HEK293 (cell line): Measurements from ENCODE around the gene SARS2.

ENCODE experiments used
- CTCF ChIA-PET: fragments of 350-600 bp; formaldehyde crosslinking; extraction: SDS; loops from one replicate; lab custom pipeline; 2021; ENCODE audit warnings: antibody characterized with exemption; lab: Yijun Ruan, JAX
- POLR2A ChIA-PET: fragments of 300-600 bp; formaldehyde crosslinking; extraction: SDS; loops from one replicate; lab custom pipeline; 2020; ENCODE audit warnings: antibody characterized with exemption, inconsistent platforms; lab: Yijun Ruan, JAX
- H3K27ac ChIP-seq: fragments of 200-500 bp; sonication (Bioruptor generic); 2 replicates; pipeline ENCODE4 v1.5.1; 2014; ENCODE audit warnings: low read depth, low read length, control low read depth, inconsistent platforms; ENCODE audit errors: extremely low read depth
- H3K36me3 ChIP-seq, 2 experiments: fragments of 200-500 bp in 1 of 2; sonication (Bioruptor generic) in 1 of 2; 1 replicate in 1 of 2; 2 replicates in 1 of 2; pipeline ENCODE4 v1.5.1; 2014 to 2017; ENCODE audit warnings: inconsistent platforms in 2 of 2, low read length in 2 of 2; ENCODE audit not compliant: control insufficient read depth in 2 of 2, insufficient read depth in 1 of 2
- H3K4me1 ChIP-seq: fragments of 200-500 bp; sonication (Bioruptor generic); 2 replicates; pipeline ENCODE4 v1.5.1; 2014; ENCODE audit warnings: mild to moderate bottlenecking, low read length, inconsistent platforms; ENCODE audit not compliant: control insufficient read depth, insufficient read depth
- H3K4me3 ChIP-seq: 2 replicates; pipeline ENCODE4 v1.5.1; 2011; ENCODE audit warnings: low read depth, mild to moderate bottlenecking, control low read depth, low read length, moderate library complexity
- H3K9me3 ChIP-seq: fragments of 200-500 bp; sonication (Bioruptor generic); 2 replicates; pipeline ENCODE4 v1.5.1; 2014; ENCODE audit warnings: low read depth, low read length, inconsistent platforms; ENCODE audit not compliant: control insufficient read depth, insufficient read depth
- GFI1B ChIP-seq: fragments of 450-650 bp; formaldehyde crosslinking; IDR thresholded peaks from 2 replicates; pipeline ENCODE4 v1.5.1; 2016; ENCODE audit warnings: missing biosample characterization, missing genetic modification characterization
- GLIS1 ChIP-seq: fragments of 450-650 bp; formaldehyde crosslinking; IDR thresholded peaks from 2 replicates; pipeline ENCODE4 v1.5.1; 2016; ENCODE audit warnings: missing biosample characterization, missing genetic modification characterization
- GLIS2 ChIP-seq: fragments of 450-650 bp; formaldehyde crosslinking; IDR thresholded peaks from 2 replicates; pipeline ENCODE4 v1.5.1; 2016; ENCODE audit warnings: missing biosample characterization, missing genetic modification characterization
- HOXA7 ChIP-seq: sonication (generic); formaldehyde crosslinking; IDR thresholded peaks from 2 replicates; pipeline ENCODE4 v1.8.1; 2022; ENCODE audit warnings: missing genetic modification reagents, borderline replicate concordance
- MEIS1 ChIP-seq: sonication (generic); formaldehyde crosslinking; IDR thresholded peaks from 2 replicates; pipeline ENCODE4 v1.8.1; 2022; ENCODE audit warnings: missing genetic modification reagents, mild to moderate bottlenecking, borderline replicate concordance
- ZFP41 ChIP-seq: fragments of 450-650 bp; formaldehyde crosslinking; IDR thresholded peaks from 2 replicates; pipeline ENCODE4 v1.5.1; 2016; ENCODE audit warnings: missing biosample characterization, missing genetic modification characterization, borderline replicate concordance
- ZNF121 ChIP-seq: fragments of 450-650 bp; formaldehyde crosslinking; IDR thresholded peaks from 2 replicates; pipeline ENCODE4 v1.5.1; 2016; ENCODE audit warnings: missing biosample characterization, missing genetic modification characterization
- ZNF138 ChIP-seq: fragments of 450-650 bp; formaldehyde crosslinking; IDR thresholded peaks from 2 replicates; pipeline ENCODE4 v1.5.1; 2016; ENCODE audit warnings: missing biosample characterization, missing genetic modification characterization, borderline replicate concordance
- ZNF335 ChIP-seq: fragments of 450-650 bp; formaldehyde crosslinking; conservative IDR thresholded peaks from 2 replicates; pipeline ENCODE4 v1.5.1; 2016; ENCODE audit warnings: missing biosample characterization, missing genetic modification characterization
- ZNF394 ChIP-seq: fragments of 450-650 bp; formaldehyde crosslinking; IDR thresholded peaks from 2 replicates; pipeline ENCODE4 v1.5.1; 2016; ENCODE audit warnings: missing biosample characterization, missing genetic modification characterization, mild to moderate bottlenecking, moderate library complexity, borderline replicate concordance
- ZNF433 ChIP-seq: fragments of 450-650 bp; formaldehyde crosslinking; IDR thresholded peaks from 2 replicates; pipeline ENCODE4 v1.5.1; 2016; ENCODE audit warnings: missing biosample characterization, missing genetic modification characterization, low read depth
- ZNF514 ChIP-seq: fragments of 450-650 bp; formaldehyde crosslinking; IDR thresholded peaks from 2 replicates; pipeline ENCODE4 v1.5.1; 2016; ENCODE audit warnings: missing biosample characterization, missing genetic modification characterization
- ZNF560 ChIP-seq: fragments of 450-650 bp; formaldehyde crosslinking; IDR thresholded peaks from 2 replicates; pipeline ENCODE4 v1.5.1; 2017; ENCODE audit warnings: missing biosample characterization, missing genetic modification characterization, borderline replicate concordance
- ZNF600 ChIP-seq: fragments of 450-650 bp; formaldehyde crosslinking; IDR thresholded peaks from 2 replicates; pipeline ENCODE4 v1.5.1; 2016; ENCODE audit warnings: missing biosample characterization, missing genetic modification characterization
- ZNF660 ChIP-seq: fragments of 450-650 bp; IDR thresholded peaks from 2 replicates; pipeline ENCODE4 v1.5.1; 2018; ENCODE audit warnings: missing biosample characterization, mild to moderate bottlenecking, missing genetic modification characterization
- ZSCAN16 ChIP-seq: fragments of 450-650 bp; formaldehyde crosslinking; IDR thresholded peaks from 2 replicates; pipeline ENCODE4 v1.5.1; 2016; ENCODE audit warnings: missing biosample characterization, missing genetic modification characterization
- TF ChIP-seq, protein P1 (sequence below): fragments of 450-650 bp; formaldehyde crosslinking; IDR thresholded peaks from 2 replicates; pipeline ENCODE4 v1.5.1; 2016; ENCODE audit warnings: missing biosample characterization, missing genetic modification characterization, borderline replicate concordance
- TF ChIP-seq, protein P2 (sequence below): fragments of 450-650 bp; IDR thresholded peaks from 2 replicates; pipeline ENCODE4 v1.5.1; 2018; ENCODE audit warnings: missing biosample characterization, missing genetic modification characterization
- TF ChIP-seq, protein P3 (sequence below): fragments of 450-650 bp; formaldehyde crosslinking; IDR thresholded peaks from 2 replicates; pipeline ENCODE4 v1.5.1; 2016; ENCODE audit warnings: missing biosample characterization, missing genetic modification characterization
- TF ChIP-seq, protein P4 (sequence below): fragments of 450-650 bp; formaldehyde crosslinking; IDR thresholded peaks from 2 replicates; pipeline ENCODE4 v1.5.1; 2017; ENCODE audit warnings: missing biosample characterization, missing genetic modification characterization
- TF ChIP-seq, protein P5 (sequence below): fragments of 450-650 bp; formaldehyde crosslinking; IDR thresholded peaks from 2 replicates; pipeline ENCODE4 v1.5.1; 2017; ENCODE audit warnings: missing biosample characterization, missing genetic modification characterization
- TF ChIP-seq, protein P6 (sequence below): fragments of 450-650 bp; formaldehyde crosslinking; IDR thresholded peaks from 2 replicates; pipeline ENCODE4 v1.5.1; 2016; ENCODE audit warnings: missing biosample characterization, missing genetic modification characterization, low read depth

Gene SARS2

DNA sequence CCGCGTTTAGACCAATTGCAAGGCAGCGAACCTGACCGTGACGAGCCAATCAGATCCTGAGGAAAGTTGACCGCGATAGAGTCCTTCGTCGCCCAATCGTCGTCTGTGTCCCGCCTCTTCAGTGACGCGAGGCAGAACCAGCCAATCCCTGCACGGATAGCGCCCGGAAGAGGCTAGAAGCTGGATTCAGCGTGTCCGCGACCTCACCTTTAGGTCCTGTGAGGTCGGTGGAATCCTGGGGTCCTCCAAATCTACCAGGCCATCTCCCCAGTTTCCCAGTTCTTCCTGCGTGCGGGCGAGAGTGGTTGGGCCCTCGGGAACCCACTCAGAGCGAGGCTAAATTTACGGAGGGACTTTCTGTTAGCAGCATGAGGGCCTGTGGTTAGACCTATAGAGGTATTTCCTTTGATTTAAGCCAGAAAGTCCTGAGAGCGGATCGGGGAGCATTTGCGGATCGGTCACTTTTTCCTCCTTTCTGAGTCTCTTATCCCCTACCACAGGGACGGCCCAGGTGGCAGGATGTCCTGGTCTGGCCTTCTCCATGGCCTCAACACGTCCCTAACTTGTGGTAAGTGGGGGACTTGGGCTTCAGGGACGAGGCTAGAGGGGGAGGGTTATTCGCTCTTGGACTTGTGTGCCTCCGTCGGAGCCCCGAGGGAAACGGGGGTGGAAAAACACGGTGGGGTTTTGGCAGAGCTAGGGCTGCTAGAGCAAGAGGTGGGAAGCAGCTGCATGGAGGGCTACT lies 385 bp upstream of the SARS2 start, which contains the start of gene MRPS12 (continued):
- TF ChIP-seq ZNF433 (no peak), MEIS1 (no peak), ZNF138 (tag by site-specific recombination) (no peak), ZNF514 (tag by site-specific recombination) (no peak), GFI1B (tag by site-specific recombination) (no peak), ZSCAN16 (tag by site-specific recombination) (no peak), ZNF660 (peak; percentile 62), HOXA7 (CRISPR knock-in tag) (0 out of 2 replicates have a peak, but pooled peaks have one; percentile 59), ZNF394 (tag by site-specific recombination) (no peak), GLIS2 (tag by site-specific recombination) (0 out of 2 replicates have a peak, but pooled peaks have one; percentile 46)
- TF ChIP-seq, protein P1, sequence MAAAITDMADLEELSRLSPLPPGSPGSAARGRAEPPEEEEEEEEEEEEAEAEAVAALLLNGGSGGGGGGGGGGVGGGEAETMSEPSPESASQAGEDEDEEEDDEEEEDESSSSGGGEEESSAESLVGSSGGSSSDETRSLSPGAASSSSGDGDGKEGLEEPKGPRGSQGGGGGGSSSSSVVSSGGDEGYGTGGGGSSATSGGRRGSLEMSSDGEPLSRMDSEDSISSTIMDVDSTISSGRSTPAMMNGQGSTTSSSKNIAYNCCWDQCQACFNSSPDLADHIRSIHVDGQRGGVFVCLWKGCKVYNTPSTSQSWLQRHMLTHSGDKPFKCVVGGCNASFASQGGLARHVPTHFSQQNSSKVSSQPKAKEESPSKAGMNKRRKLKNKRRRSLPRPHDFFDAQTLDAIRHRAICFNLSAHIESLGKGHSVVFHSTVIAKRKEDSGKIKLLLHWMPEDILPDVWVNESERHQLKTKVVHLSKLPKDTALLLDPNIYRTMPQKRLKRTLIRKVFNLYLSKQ (tag by site-specific recombination): no peak
- TF ChIP-seq, protein P2, sequence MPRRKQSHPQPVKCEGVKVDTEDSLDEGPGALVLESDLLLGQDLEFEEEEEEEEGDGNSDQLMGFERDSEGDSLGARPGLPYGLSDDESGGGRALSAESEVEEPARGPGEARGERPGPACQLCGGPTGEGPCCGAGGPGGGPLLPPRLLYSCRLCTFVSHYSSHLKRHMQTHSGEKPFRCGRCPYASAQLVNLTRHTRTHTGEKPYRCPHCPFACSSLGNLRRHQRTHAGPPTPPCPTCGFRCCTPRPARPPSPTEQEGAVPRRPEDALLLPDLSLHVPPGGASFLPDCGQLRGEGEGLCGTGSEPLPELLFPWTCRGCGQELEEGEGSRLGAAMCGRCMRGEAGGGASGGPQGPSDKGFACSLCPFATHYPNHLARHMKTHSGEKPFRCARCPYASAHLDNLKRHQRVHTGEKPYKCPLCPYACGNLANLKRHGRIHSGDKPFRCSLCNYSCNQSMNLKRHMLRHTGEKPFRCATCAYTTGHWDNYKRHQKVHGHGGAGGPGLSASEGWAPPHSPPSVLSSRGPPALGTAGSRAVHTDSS: no peak
- TF ChIP-seq, protein P3, sequence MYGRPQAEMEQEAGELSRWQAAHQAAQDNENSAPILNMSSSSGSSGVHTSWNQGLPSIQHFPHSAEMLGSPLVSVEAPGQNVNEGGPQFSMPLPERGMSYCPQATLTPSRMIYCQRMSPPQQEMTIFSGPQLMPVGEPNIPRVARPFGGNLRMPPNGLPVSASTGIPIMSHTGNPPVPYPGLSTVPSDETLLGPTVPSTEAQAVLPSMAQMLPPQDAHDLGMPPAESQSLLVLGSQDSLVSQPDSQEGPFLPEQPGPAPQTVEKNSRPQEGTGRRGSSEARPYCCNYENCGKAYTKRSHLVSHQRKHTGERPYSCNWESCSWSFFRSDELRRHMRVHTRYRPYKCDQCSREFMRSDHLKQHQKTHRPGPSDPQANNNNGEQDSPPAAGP: no peak; the same call in 1 of the 2 replicates
- TF ChIP-seq, protein P4, sequence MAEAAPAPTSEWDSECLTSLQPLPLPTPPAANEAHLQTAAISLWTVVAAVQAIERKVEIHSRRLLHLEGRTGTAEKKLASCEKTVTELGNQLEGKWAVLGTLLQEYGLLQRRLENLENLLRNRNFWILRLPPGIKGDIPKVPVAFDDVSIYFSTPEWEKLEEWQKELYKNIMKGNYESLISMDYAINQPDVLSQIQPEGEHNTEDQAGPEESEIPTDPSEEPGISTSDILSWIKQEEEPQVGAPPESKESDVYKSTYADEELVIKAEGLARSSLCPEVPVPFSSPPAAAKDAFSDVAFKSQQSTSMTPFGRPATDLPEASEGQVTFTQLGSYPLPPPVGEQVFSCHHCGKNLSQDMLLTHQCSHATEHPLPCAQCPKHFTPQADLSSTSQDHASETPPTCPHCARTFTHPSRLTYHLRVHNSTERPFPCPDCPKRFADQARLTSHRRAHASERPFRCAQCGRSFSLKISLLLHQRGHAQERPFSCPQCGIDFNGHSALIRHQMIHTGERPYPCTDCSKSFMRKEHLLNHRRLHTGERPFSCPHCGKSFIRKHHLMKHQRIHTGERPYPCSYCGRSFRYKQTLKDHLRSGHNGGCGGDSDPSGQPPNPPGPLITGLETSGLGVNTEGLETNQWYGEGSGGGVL (tag by site-specific recombination): peak; percentile 40; the same call in 1 of the 2 replicates
- TF ChIP-seq, protein P5, sequence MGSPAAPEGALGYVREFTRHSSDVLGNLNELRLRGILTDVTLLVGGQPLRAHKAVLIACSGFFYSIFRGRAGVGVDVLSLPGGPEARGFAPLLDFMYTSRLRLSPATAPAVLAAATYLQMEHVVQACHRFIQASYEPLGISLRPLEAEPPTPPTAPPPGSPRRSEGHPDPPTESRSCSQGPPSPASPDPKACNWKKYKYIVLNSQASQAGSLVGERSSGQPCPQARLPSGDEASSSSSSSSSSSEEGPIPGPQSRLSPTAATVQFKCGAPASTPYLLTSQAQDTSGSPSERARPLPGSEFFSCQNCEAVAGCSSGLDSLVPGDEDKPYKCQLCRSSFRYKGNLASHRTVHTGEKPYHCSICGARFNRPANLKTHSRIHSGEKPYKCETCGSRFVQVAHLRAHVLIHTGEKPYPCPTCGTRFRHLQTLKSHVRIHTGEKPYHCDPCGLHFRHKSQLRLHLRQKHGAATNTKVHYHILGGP (tag by site-specific recombination): no peak

DNA sequence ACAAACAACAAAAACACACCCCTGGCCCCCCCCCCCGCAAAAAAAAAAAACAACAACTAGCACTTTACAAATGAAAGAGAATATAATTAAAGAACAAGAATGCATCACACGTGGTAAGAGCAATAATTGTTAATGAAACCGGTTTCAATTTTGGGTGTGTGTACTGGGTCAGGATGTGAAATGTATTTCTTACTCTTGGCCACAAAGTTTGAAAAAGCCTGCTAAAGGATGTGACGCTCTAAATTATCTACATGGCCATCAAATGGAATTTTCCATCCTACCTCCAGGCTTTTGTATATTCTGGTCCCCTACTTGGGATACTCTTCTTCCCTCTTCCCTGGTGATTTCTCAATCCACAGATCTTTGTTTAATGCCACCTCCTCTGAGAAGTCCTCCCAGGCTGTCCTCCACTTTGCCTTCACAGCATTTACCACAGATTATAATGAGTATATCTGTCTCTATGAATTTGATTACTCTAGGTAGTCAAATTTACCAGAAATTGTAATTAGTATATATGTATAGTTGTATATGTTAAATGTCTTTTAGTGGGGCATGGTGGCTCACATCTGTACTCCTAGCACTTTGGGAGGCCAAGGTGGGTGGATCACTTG lies 2.1 kb downstream of the SARS2 start:
- H3K4me1 ChIP-seq: peaks cover 10% of the 10 kb centered on the region; the same call in 1 of the 2 replicates
- peaks cover 44 to 71% of the 10 kb centered on the region in 2 experiments for H3K36me3 ChIP-seq
- H3K4me3 ChIP-seq: no peak overlapping the region
- H3K27ac ChIP-seq: no peak overlapping the region
- CTCF ChIA-PET: interaction anchor here (0.7 to 5.3 kb wide), 12 partner anchors 10 to 525 kb away, joined by 3 to 63 read pairs (median 24); partner anchors contain the start of genes FAM98C, NFKBIB and SIRT2
- TF ChIP-seq, protein P6, sequence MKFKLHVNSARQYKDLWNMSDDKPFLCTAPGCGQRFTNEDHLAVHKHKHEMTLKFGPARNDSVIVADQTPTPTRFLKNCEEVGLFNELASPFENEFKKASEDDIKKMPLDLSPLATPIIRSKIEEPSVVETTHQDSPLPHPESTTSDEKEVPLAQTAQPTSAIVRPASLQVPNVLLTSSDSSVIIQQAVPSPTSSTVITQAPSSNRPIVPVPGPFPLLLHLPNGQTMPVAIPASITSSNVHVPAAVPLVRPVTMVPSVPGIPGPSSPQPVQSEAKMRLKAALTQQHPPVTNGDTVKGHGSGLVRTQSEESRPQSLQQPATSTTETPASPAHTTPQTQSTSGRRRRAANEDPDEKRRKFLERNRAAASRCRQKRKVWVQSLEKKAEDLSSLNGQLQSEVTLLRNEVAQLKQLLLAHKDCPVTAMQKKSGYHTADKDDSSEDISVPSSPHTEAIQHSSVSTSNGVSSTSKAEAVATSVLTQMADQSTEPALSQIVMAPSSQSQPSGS: no peak
- TF ChIP-seq ZFP41 (tag by site-specific recombination) (no peak), ZNF335 (tag by site-specific recombination) (peak; percentile 51; the same call in 1 of the 2 replicates), GLIS1 (0 out of 2 replicates have a peak, but pooled peaks have one; percentile 11), ZNF600 (tag by site-specific recombination) (no peak), ZNF121 (tag by site-specific recombination) (no peak), ZNF560 (tag by site-specific recombination) (no peak)
- POLR2A ChIA-PET: interaction anchor here (0.6 to 2.5 kb wide), 3 partner anchors 81 to 541 kb away, joined by 3 to 11 read pairs (median 9); partner anchors contain the start of gene GGN
- no peaks in the 10 kb centered on the region for H3K9me3 ChIP-seq
